Fibroblast of the aortic adventitia (primary cell): ENCODE results near the gene SHQ1. TPM values are rescaled to one million over a fixed set of nuclear protein-coding genes. Genes with fewer than 3 reads are reported as not detected.
A peak's percentile ranks its signal among the peaks of the same experiment; 100 is the strongest.

Source experiments
- DNase-seq: peaks from one replicate; pipeline ENCODE4 v3.0.0-alpha.2; 2010; ENCODE audit warnings: low read depth
- H3K4me3 ChIP-seq: 2 replicates; pipeline ENCODE4 v1.5.1; 2011; ENCODE audit warnings: low read depth, mild to moderate bottlenecking, control low read depth, low read length, moderate library complexity
- CTCF ChIP-seq: IDR thresholded peaks from 2 replicates; pipeline ENCODE4 v1.5.1; 2011; ENCODE audit warnings: mild to moderate bottlenecking, low read length, control low read depth, inconsistent platforms; ENCODE audit not compliant: insufficient read depth
- total RNA-seq: library from RNA; depleted of rRNA; stranded (reverse); fragments of >200 nt; gene quantifications from 2 replicates; pipeline ENCODE4 v1.2.3, GENCODE V29; 2012; ENCODE audit warnings: low replicate concordance

The SHQ1 gene
- total RNA-seq, 1 donor, result 21.5 TPM

- DNase-seq, result no peak
- no peak overlapping the region for H3K4me3 ChIP-seq
- no peak for TF ChIP-seq CTCF
Observed at GRCh38 chr3:72756900-72757299, 91.3 kb downstream of the SHQ1 start.

- TF ChIP-seq CTCF, result no peak
- H3K4me3 ChIP-seq, result no peak overlapping the region
- DNase-seq, result no peak
Observed at GRCh38 chr3:72754582-72754981, 93.7 kb downstream of the SHQ1 start.

GRCh38 chr3:72753495-72753894 lies 94.8 kb downstream of the SHQ1 start:
- no peak for TF ChIP-seq CTCF
- DNase-seq, result no peak
- no peak overlapping the region for H3K4me3 ChIP-seq

- DNase-seq, result no peak
- H3K4me3 ChIP-seq, result no peak overlapping the region
- TF ChIP-seq CTCF, result no peak
Observed at GRCh38 chr3:72750405-72750965, 97.8 kb downstream of the SHQ1 start.

GRCh38 chr3:72748659-72749058 lies 99.6 kb downstream of the SHQ1 start:
- TF ChIP-seq CTCF, result no peak
- no peak overlapping the region for H3K4me3 ChIP-seq
- no peak for DNase-seq

- H3K4me3 ChIP-seq, result no peak overlapping the region
- peak; percentile 26 for DNase-seq
- no peak for TF ChIP-seq CTCF
Observed at GRCh38 chr3:72746430-72747411, 101.5 kb downstream of the SHQ1 start.
